Bronchial epithelial cell (primary cell): ENCODE data around the gene NAA40. TPM values are rescaled to one million over a fixed set of nuclear protein-coding genes. Genes with fewer than 3 reads are reported as not detected.

Experiments used
- DNase-seq: peaks from one replicate; pipeline ENCODE4 v3.0.0-alpha.2; 2010; ENCODE audit warnings: low read depth
- FAIRE-seq: peaks from 2 replicates; lab custom pipeline; 2011; peaks lifted over from hg19 to GRCh38; lab: Jason Lieb, UNC
- H3K27me3 ChIP-seq: 2 replicates; pipeline ENCODE4 v1.5.1; 2011; ENCODE audit warnings: low read length; ENCODE audit not compliant: control insufficient read depth, insufficient read depth
- H3K36me3 ChIP-seq: 2 replicates; pipeline ENCODE4 v1.5.1; 2011; ENCODE audit warnings: low read length; ENCODE audit not compliant: control insufficient read depth, insufficient read depth
- H3K4me3 ChIP-seq: 2 replicates; pipeline ENCODE4 v1.5.1; 2011; ENCODE audit warnings: mild to moderate bottlenecking, low read depth, low read length, control low read depth
- total RNA-seq: library from RNA; depleted of rRNA; stranded (reverse); fragments of >200 nt; gene quantifications from 2 replicates; pipeline ENCODE4 v1.2.1, GENCODE V29; 2014
- TF ChIP-seq, protein P1 (sequence below): IDR thresholded peaks from 2 replicates; pipeline ENCODE4 v1.5.1; 2011; ENCODE audit warnings: mild to moderate bottlenecking, moderate library complexity, low read length, control low read depth, inconsistent platforms; ENCODE audit not compliant: insufficient read depth, severe bottlenecking

Gene NAA40
- total RNA-seq, 1 donor from 2014 or later: 4.5 TPM

DNA sequence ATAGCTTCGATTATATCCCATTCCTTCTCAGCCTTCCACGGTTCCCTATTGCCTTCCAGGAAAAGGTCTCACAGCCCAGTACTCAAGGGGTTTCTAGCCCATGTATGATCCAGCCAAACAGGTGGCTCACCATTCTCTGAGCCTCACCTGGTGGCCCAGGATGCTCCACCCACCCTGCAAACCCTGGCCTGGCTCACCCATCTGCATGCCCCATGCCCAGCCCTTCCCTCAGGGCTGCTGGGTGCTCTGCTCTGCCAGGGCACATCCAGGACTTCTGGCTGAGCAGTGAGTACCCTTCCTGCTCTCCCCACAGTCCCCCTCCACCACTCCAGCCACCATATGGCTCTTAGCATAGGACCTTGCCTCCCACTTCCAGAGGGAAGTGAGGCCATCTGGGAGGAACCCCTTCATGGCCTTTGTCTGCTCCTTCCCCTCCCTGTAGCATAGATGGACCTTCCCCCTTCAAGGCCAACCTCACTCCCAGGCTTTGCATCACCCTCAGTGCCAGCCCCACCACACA lies 16.1 kb upstream of the NAA40 start:
- Histone ChIP-seq H3K36me3 (no peaks in the 10 kb centered on the region), H3K4me3 (no peak overlapping the region), H3K27me3 (no peaks in the 10 kb centered on the region)
- FAIRE-seq (no peak), DNase-seq (no peak)
- TF ChIP-seq, protein P1, sequence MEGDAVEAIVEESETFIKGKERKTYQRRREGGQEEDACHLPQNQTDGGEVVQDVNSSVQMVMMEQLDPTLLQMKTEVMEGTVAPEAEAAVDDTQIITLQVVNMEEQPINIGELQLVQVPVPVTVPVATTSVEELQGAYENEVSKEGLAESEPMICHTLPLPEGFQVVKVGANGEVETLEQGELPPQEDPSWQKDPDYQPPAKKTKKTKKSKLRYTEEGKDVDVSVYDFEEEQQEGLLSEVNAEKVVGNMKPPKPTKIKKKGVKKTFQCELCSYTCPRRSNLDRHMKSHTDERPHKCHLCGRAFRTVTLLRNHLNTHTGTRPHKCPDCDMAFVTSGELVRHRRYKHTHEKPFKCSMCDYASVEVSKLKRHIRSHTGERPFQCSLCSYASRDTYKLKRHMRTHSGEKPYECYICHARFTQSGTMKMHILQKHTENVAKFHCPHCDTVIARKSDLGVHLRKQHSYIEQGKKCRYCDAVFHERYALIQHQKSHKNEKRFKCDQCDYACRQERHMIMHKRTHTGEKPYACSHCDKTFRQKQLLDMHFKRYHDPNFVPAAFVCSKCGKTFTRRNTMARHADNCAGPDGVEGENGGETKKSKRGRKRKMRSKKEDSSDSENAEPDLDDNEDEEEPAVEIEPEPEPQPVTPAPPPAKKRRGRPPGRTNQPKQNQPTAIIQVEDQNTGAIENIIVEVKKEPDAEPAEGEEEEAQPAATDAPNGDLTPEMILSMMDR: no peak

DNA sequence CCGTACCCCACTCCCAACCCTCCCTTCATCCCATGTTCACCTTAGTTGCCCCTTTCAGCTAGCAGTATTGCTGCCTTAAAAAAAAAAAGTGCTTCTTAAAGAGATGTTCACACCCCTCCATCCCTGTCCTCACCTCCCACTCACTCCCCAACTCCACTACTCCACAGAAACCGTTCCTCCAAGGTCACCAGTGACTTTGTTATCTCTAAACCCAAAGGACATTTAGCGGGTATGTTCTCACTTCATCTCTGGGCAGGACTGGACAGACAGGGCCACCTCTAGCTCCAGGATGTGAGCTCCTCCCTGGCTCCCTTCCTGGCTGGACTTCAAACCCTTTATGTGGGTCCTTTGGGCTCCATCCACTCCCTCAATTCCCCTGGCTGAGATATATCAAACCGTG lies 15.5 kb upstream of the NAA40 start:
- TF ChIP-seq, protein P1: no peak
- Histone ChIP-seq H3K27me3 (no peaks in the 10 kb centered on the region), H3K36me3 (no peaks in the 10 kb centered on the region), H3K4me3 (no peak overlapping the region)
- FAIRE-seq (no peak), DNase-seq (no peak)

DNA sequence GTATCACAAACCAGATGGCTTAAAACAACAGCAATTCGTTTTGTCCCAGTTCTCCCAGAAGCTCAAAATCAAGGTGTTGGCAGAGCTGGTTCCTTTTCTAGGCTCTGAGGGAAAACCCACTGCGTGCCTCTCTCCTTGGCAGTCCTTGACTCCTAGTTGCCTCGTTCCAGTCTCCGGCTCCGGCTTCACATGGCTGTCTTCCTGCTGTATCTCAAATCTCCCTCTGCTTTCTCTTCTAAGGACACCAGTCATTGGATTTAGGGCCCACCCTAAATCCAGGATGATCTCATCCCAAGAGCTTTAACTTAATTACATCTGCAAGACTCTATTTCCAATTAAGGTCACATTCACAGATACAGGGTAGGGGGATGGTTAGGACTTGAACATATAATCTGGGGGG lies 9.2 kb upstream of the NAA40 start:
- TF ChIP-seq, protein P1: no peak
- Histone ChIP-seq H3K27me3 (peaks cover 1% of the 10 kb centered on the region), H3K36me3 (no peaks in the 10 kb centered on the region), H3K4me3 (no peak overlapping the region)
- no peak for FAIRE-seq
- DNase-seq: no peak

DNA sequence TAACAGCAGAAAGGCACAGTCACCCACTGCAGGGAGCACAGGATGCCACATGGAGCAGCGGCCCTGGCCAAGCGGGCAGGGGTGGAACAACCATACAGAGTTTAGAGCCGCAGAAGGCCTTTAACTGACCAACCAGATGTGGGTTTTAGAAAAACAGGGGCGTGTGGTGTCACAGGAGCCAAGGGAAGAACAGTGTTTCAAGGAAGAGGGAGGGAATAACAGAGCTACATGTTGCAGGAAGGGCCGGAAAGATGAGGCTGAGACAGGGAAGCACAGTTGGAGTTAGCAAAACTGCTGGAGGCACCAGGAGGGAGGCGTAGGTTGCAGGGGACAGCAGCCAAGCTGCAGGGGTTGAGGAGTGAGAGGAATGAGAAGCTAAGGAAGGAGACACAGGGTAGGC lies 7.8 kb upstream of the NAA40 start:
- FAIRE-seq (no peak), DNase-seq (no peak)
- TF ChIP-seq, protein P1: no peak
- Histone ChIP-seq H3K4me3 (no peak overlapping the region), H3K36me3 (no peaks in the 10 kb centered on the region), H3K27me3 (peaks cover 1% of the 10 kb centered on the region)

DNA sequence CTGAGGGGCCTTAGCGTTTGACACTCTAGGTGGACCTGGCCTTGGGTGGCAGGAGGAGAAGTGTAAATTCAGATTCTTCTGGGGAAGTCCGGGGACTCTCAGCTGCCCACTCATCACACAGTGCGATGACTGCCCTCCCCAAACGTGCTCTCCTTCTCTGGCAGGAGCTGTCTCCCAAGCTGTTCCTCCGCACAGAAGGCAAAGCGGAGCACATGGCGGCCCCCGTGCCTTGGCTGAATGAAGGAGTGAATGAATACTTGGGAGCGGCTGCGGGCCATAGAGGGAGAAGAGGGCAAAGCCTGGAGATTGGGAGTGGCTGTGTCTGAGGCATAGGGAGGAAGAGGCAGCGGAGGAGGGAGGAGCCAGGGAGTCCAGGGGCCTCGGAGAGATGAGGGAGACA lies 6.9 kb upstream of the NAA40 start:
- no peak for DNase-seq
- H3K36me3 ChIP-seq: no peaks in the 10 kb centered on the region
- H3K4me3 ChIP-seq: no peak overlapping the region
- peaks cover 1% of the 10 kb centered on the region for H3K27me3 ChIP-seq
- FAIRE-seq: no peak
- TF ChIP-seq, protein P1: no peak

DNA sequence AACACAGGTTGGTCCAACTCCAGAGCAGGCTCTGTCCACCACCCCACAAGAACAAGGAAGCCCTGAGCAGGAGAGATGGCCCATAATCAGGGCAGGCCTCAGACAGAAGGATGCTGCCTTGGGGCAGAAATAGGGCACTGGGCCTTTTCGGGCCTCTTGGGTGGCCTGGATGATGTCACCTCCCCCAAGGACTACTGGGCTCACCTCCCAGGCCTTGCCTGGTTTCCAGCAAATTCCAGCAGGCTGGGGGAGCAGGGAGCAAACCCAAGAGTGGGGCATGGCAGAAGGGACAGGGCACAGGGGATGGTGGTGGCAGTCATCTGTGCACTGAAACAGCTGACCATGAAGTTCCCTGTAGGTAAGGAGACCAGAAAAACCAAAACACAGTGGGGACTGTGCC lies 5.3 kb upstream of the NAA40 start:
- FAIRE-seq: no peak
- Histone ChIP-seq H3K27me3 (peaks cover 1% of the 10 kb centered on the region), H3K4me3 (no peak overlapping the region), H3K36me3 (no peaks in the 10 kb centered on the region)
- TF ChIP-seq, protein P1: no peak
- DNase-seq: no peak
